ENCODE results near the gene CPNE6. TPM values are rescaled to one million over a fixed set of nuclear protein-coding genes. Genes with fewer than 3 reads are reported as not detected.

CPNE6 gene
- total RNA-seq, 2 donors from 2014 or later, result not detected

GRCh38 chr14:24093901-24094840, 22.8 kb downstream of the CPNE6 start, which contains the start of gene PCK2:
PCK2 (plus strand) TSS chr14:24094311; CDS start chr14:24094406, 95 bp downstream.
- peak within 1 kb of the TSS; percentile 39 to 44 for H3K4me3 ChIP-seq
- TF ChIP-seq POLR2A (IDR thresholded peaks at IDR 0.05) (peak; percentile 92 to 97 (median 97)), CTCF (IDR thresholded peaks at IDR 0.05) (peak in 3 of 7 experiments; percentile 20 to 37 (median 25))
- no peaks in the 10 kb centered on the region for H3K36me3 ChIP-seq (replicated peaks in 1 of 2; ENCODE audit: insufficient read depth in 1 of 2, low read depth in 2 of 2)
- DNase-seq (peak; percentile 95 to 97 (median 96)), ATAC-seq (peak; percentile 93)
- no peaks in the 10 kb centered on the region for H3K9me3 ChIP-seq
- WGBS, 2 donors, result 1% methylated on average over 38 to 67 of the region's 68 CpGs
- intact Hi-C loops (cut with DNase I), result no loop called here
- no peaks in the 10 kb centered on the region for H3K27me3 ChIP-seq
- peaks cover 65% of the 10 kb centered on the region for H3K4me1 ChIP-seq
- peak within 1 kb of the TSS; percentile 92 to 98 (median 96) for H3K27ac ChIP-seq

- Histone ChIP-seq H3K4me1 (peaks cover 71% of the 10 kb centered on the region), H3K27me3 (no peaks in the 10 kb centered on the region), H3K4me3 (peak overlapping the region; percentile 39 to 44), H3K9me3 (no peaks in the 10 kb centered on the region), H3K36me3 (replicated peaks in 1 of 2; ENCODE audit: insufficient read depth in 1 of 2, low read depth in 2 of 2) (no peaks in the 10 kb centered on the region), H3K27ac (peak overlapping the region; percentile 92 to 98 (median 96))
- ATAC-seq (no peak), DNase-seq (peak in 3 of 4 donors; percentile 38 to 39 (median 39))
- 0 to 3% methylated on average over 6 to 14 of the region's 14 CpGs for WGBS, 2 donors
- TF ChIP-seq POLR2A (IDR thresholded peaks at IDR 0.05), result no peak
- no peak for TF ChIP-seq CTCF (IDR thresholded peaks at IDR 0.05)
- intact Hi-C loops (cut with DNase I), result no loop called here
Observed at GRCh38 chr14:24094841-24095270, 23.5 kb downstream of the CPNE6 start.

- H3K27me3 ChIP-seq, result no peaks in the 10 kb centered on the region
- TF ChIP-seq POLR2A (IDR thresholded peaks at IDR 0.05) (peak in 1 of 3 donors; percentile 32), CTCF (IDR thresholded peaks at IDR 0.05) (no peak)
- H3K27ac ChIP-seq, result peak overlapping the region; percentile 92 to 98 (median 96)
- no peak for ATAC-seq
- intact Hi-C loops (cut with DNase I), result no loop called here
- H3K4me1 ChIP-seq, result peaks cover 72% of the 10 kb centered on the region
- H3K9me3 ChIP-seq, result no peaks in the 10 kb centered on the region
- peak overlapping the region; percentile 39 to 44 for H3K4me3 ChIP-seq
- peak in 3 of 4 donors; percentile 43 to 46 (median 43) for DNase-seq
- no peaks in the 10 kb centered on the region for H3K36me3 ChIP-seq (replicated peaks in 1 of 2; ENCODE audit: insufficient read depth in 1 of 2, low read depth in 2 of 2)
- WGBS, 2 donors, result 25 to 40% methylated on average over 11 to 12 of the region's 12 CpGs
Observed at GRCh38 chr14:24095271-24096068, 24.1 kb downstream of the CPNE6 start.

- no peak overlapping the region for H3K4me3 ChIP-seq
- no peaks in the 10 kb centered on the region for H3K9me3 ChIP-seq
- no peaks in the 10 kb centered on the region for H3K27me3 ChIP-seq
- H3K27ac ChIP-seq, result peak overlapping the region in 1 of 4 donors; percentile 14
- no peaks in the 10 kb centered on the region for H3K36me3 ChIP-seq (replicated peaks in 1 of 2; ENCODE audit: insufficient read depth in 1 of 2, low read depth in 2 of 2)
- no peak for ATAC-seq
- no peak for TF ChIP-seq CTCF (IDR thresholded peaks at IDR 0.05)
- no peak for TF ChIP-seq POLR2A (IDR thresholded peaks at IDR 0.05)
- 91 to 93% methylated on average over 3 to 8 of the region's 8 CpGs for WGBS, 2 donors
- intact Hi-C loops (cut with DNase I), result no loop called here
- peaks cover 70% of the 10 kb centered on the region for H3K4me1 ChIP-seq
- DNase-seq, result no peak
Observed at GRCh38 chr14:24096545-24097181, 25.3 kb downstream of the CPNE6 start.
